ENCODE measurements around the gene AOAH. TPM values are rescaled to one million over a fixed set of nuclear protein-coding genes. Genes with fewer than 3 reads are reported as not detected.

The AOAH gene
- total and polyA plus RNA-seq, 2 of the 4 experiments (the other 2 are of a cell fraction): not detected

- H3K4me2 ChIP-seq (ENCODE audit: low read depth, low read length): no peak overlapping the region
- no peak overlapping the region for H3K9ac ChIP-seq (ENCODE audit: low read depth, low read length)
Observed at GRCh38 chr7:36659638-36660341, 64.5 kb downstream of the AOAH start.

More at GRCh38 chr7:36659638-36660341, 64.5 kb downstream of the AOAH start:
- no peak for ATAC-seq (ENCODE audit: low read depth)
- no peak overlapping the region for H2BK20ac ChIP-seq (ENCODE audit: low read depth, low read length)
- 100% methylated on average over 2 of the region's 13 CpGs; no CpG with 5 or more reads in 1 of the 2 experiments for WGBS, 2 experiments (ENCODE audit: extremely low coverage in 2 of 2, insufficient read length in 1 of 2)
- peaks cover 6% of the 10 kb centered on the region; the same call in 1 of the 2 replicates for H3K9me1 ChIP-seq (ENCODE audit: insufficient read depth, low read length)
- no peaks in the 10 kb centered on the region for H4K20me1 ChIP-seq (ENCODE audit: insufficient read depth, low read length)
- H4K8ac ChIP-seq (ENCODE audit: low read depth in 2 of 2, low read length in 2 of 2): peak overlapping the region in 1 of 2 experiments; percentile 39; a peak in 1 of 4 replicates
- no peaks in the 10 kb centered on the region for H3K27me3 ChIP-seq (ENCODE audit: control insufficient read depth, insufficient read depth, low read length)
- no peak for DNase-seq
- no peak overlapping the region for H3K14ac ChIP-seq (replicated peaks; ENCODE audit: low read depth, low read length)
- dilution Hi-C loops (cut with HindIII; ENCODE audit: low sequenced_read_pairs, unreplicated experiment) (no loop called here), intact Hi-C loops (cut with micrococcal nuclease) (loop anchor here (10.0 kb wide), 1 partner anchor 1515 kb away; the partner anchor contains the start of gene STARD3NL), in situ Hi-C loops (cut with MboI; ENCODE audit: low sequenced_read_pairs) (no loop called here)
- H3K36me3 ChIP-seq (ENCODE audit: control insufficient read depth, insufficient read depth, low read length): no peaks in the 10 kb centered on the region
- peaks cover 6% of the 10 kb centered on the region for H3K4me1 ChIP-seq (ENCODE audit: control insufficient read depth, insufficient read depth, low read length)
- H3K4ac ChIP-seq (ENCODE audit: low read depth, low read length): no peak overlapping the region
- H3K4me3 ChIP-seq (ENCODE audit: insufficient read depth, low read depth, low read length): no peak overlapping the region
- H3K27ac ChIP-seq (ENCODE audit: insufficient read depth, low read length): no peak overlapping the region
- peak overlapping the region; percentile 9; the same call in 1 of the 2 replicates for H3K18ac ChIP-seq (ENCODE audit: low read depth, low read length)
- no peaks in the 10 kb centered on the region for H3K79me1 ChIP-seq (ENCODE audit: low read depth in 1 of 2, low read length in 2 of 2)
- H2AFZ ChIP-seq (replicated peaks; ENCODE audit: low read length, poor library complexity): no peak overlapping the region
- H2AK9ac ChIP-seq (replicated peaks; ENCODE audit: low read depth, low read length, poor library complexity): no peak overlapping the region
- ChIA-PET POLR2A (ENCODE audit: unreplicated experiment) (no interaction called here), CTCF (interaction anchor here (1.3 to 3.0 kb wide), 2 partner anchors 11 to 219 kb away, joined by 4 to 17 read pairs; no protein-coding TSS in a partner anchor)
- no peak overlapping the region for H4K5ac ChIP-seq (ENCODE audit: low read depth, low read length)
- no peak overlapping the region for H4K91ac ChIP-seq (ENCODE audit: insufficient read depth, low read depth, low read length)
- TF ChIP-seq MXI1 (IDR thresholded peaks at IDR 0.05; ENCODE audit: borderline replicate concordance, low read depth, low read length) (no peak), MAZ (IDR thresholded peaks at IDR 0.05; ENCODE audit: borderline replicate concordance, low read depth, low read length) (no peak), FOS (IDR thresholded peaks at IDR 0.05; ENCODE audit: low read depth, low read length) (no peak), MAFK (IDR thresholded peaks at IDR 0.05; ENCODE audit: low read depth, low read length) (no peak)
- 0 out of 3 replicates have a peak overlapping the region, but pooled peaks have one; percentile 13 for H2BK15ac ChIP-seq (ENCODE audit: low read depth, low read length)
- no peak overlapping the region for H2AK5ac ChIP-seq (ENCODE audit: low read depth, low read length)
- no peak overlapping the region for H3K56ac ChIP-seq (ENCODE audit: extremely low read depth, insufficient read depth, low read length)
- H2BK5ac ChIP-seq (ENCODE audit: low read depth, low read length, poor library complexity, severe bottlenecking): peak overlapping the region; percentile 78
- BruUV-seq (replicated peaks): no TSS peak
- no peak overlapping the region for H3K23ac ChIP-seq (ENCODE audit: low read depth, low read length)
- peak overlapping the region; percentile 50 for H2BK120ac ChIP-seq (ENCODE audit: low read depth, low read length)
- no peaks in the 10 kb centered on the region for H3K9me3 ChIP-seq (ENCODE audit: control insufficient read depth, insufficient read depth, low read length)

Data from IMR-90 (cell line).